ENCODE data around the gene SUSD6.
"Not testable (repeated sequence)": the region's sequence is repeated elsewhere in the genome, so short reads cannot be mapped to it uniquely, and the experiment has no call there.

- TF ChIP-seq CTCF, USF2 (IDR thresholded peaks at IDR 0.05): not testable (repeated sequence)
- TF ChIP-seq, protein P1, sequence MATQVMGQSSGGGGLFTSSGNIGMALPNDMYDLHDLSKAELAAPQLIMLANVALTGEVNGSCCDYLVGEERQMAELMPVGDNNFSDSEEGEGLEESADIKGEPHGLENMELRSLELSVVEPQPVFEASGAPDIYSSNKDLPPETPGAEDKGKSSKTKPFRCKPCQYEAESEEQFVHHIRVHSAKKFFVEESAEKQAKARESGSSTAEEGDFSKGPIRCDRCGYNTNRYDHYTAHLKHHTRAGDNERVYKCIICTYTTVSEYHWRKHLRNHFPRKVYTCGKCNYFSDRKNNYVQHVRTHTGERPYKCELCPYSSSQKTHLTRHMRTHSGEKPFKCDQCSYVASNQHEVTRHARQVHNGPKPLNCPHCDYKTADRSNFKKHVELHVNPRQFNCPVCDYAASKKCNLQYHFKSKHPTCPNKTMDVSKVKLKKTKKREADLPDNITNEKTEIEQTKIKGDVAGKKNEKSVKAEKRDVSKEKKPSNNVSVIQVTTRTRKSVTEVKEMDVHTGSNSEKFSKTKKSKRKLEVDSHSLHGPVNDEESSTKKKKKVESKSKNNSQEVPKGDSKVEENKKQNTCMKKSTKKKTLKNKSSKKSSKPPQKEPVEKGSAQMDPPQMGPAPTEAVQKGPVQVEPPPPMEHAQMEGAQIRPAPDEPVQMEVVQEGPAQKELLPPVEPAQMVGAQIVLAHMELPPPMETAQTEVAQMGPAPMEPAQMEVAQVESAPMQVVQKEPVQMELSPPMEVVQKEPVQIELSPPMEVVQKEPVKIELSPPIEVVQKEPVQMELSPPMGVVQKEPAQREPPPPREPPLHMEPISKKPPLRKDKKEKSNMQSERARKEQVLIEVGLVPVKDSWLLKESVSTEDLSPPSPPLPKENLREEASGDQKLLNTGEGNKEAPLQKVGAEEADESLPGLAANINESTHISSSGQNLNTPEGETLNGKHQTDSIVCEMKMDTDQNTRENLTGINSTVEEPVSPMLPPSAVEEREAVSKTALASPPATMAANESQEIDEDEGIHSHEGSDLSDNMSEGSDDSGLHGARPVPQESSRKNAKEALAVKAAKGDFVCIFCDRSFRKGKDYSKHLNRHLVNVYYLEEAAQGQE (IDR thresholded peaks at IDR 0.05): not testable (repeated sequence)
- TF ChIP-seq, protein P2, sequence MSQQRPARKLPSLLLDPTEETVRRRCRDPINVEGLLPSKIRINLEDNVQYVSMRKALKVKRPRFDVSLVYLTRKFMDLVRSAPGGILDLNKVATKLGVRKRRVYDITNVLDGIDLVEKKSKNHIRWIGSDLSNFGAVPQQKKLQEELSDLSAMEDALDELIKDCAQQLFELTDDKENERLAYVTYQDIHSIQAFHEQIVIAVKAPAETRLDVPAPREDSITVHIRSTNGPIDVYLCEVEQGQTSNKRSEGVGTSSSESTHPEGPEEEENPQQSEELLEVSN (IDR thresholded peaks at IDR 0.05; ENCODE audit: borderline replicate concordance, low read depth): not testable (repeated sequence)
Observed at GRCh38 chr14:69699243-69699642, 87.8 kb downstream of the SUSD6 start.
